Esophagus squamous epithelium (tissue), 4 donors: ENCODE measurements around the gene MERTK.

Source experiments
- CTCF ChIP-seq, 6 experiments: fragments of 450-650 bp in 4 of 6; fragments of 200-600 bp in 2 of 6; sonication (generic) in 2 of 6; IDR thresholded peaks; one replicate each; pipeline ENCODE4 v1.5.1; 2016 to 2019; ENCODE audit warnings: antibody characterized with exemption in 6 of 6, mild to moderate bottlenecking in 4 of 6, moderate library complexity in 4 of 6
- POLR2A ChIP-seq, 4 donors: fragments of 450-650 bp; IDR thresholded peaks; one replicate each; pipeline ENCODE4 v1.6.1; 2017; ENCODE audit warnings: antibody characterized with exemption in 4 of 4, mild to moderate bottlenecking in 4 of 4, moderate library complexity in 3 of 4

- TF ChIP-seq CTCF (IDR thresholded peaks at IDR 0.05), result no peak
- TF ChIP-seq POLR2A (IDR thresholded peaks at IDR 0.05), result no peak
These were observed 502 bp downstream of the MERTK start for GRCh38 chr2:111898703-111899514.
